Measurements from ENCODE around the gene TMC3. TPM values are rescaled to one million over a fixed set of nuclear protein-coding genes. Genes with fewer than 3 reads are reported as not detected.

The TMC3 gene
- total and polyA plus RNA-seq, 9 of the 15 experiments (the other 6 are each of a cell fraction or from before 2014, with no cell fraction given): 0.01 to 0.14 TPM; not detected in 7

DNA sequence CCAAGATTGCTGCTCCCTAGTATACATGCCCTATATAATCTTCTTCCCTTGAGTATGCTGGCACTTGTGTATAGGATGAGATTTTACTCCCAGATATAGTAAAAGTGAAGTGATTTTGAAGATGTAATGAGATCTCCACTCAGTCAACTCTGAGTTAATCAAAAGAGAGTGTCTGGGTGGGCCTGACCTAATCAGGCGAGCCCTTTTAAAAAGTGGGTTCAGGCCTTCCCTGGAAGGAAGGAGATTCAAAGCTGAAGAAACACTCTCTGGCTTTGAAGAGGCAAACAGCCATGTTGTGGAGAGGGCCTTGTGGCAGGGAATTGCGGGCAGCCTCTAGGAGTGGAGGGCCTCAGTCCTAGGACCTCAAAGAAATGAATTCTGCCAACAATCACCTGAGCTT, 44.6 kb downstream of the TMC3 start:
- ChIA-PET POLR2A (interaction anchor here (0.6 kb wide), 1 partner anchor 626 kb away, joined by 3 read pairs; no protein-coding TSS in a partner anchor), CTCF (ENCODE audit: low intra/inter-chr PET ratio) (no interaction called here)
- ATAC-seq (no peak), DNase-seq (ENCODE audit: extremely low read depth in 1 of 4, low spot score in 3 of 4) (no peak), FAIRE-seq (no peak)
- H4K20me1 ChIP-seq (replicated peaks; ENCODE audit: control insufficient read depth, insufficient read depth, low read length): no peaks in the 10 kb centered on the region
- H3K27me3 ChIP-seq (ENCODE audit: control insufficient read depth in 2 of 2, insufficient read depth in 2 of 2, low read length in 2 of 2): no peaks in the 10 kb centered on the region
- H3K4me1 ChIP-seq (replicated peaks in 1 of 2; ENCODE audit: control insufficient read depth in 2 of 2, insufficient read depth in 2 of 2, low read length in 2 of 2): peaks cover 8 to 11% of the 10 kb centered on the region in 2 experiments; a peak in 4 of 5 replicates
- H3K4me2 ChIP-seq (ENCODE audit: insufficient read depth, low read length): no peak overlapping the region
- intact Hi-C loops (cut with micrococcal nuclease) (loop anchor here (5.0 to 10.0 kb wide), 2 partner anchors 222 to 345 kb away; partner anchors contain the start of gene MESD), in situ Hi-C loops (cut with MboI) (no loop called here)
- no peak overlapping the region for H3K9ac ChIP-seq (ENCODE audit: insufficient read depth in 1 of 2, low read depth in 2 of 2, low read length in 2 of 2)
- H3K9me1 ChIP-seq (ENCODE audit: control insufficient read depth, insufficient read depth, low read length): no peaks in the 10 kb centered on the region
- 54% methylated on average over 2 of the region's 2 CpGs for WGBS (ENCODE audit: insufficient coverage, low coverage, missing lambda C conversion rate)
- H3K36me3 ChIP-seq (ENCODE audit: control insufficient read depth, insufficient read depth, low read length): no peaks in the 10 kb centered on the region
- no TSS peak for BruUV-seq (replicated peaks)
- no peak overlapping the region for H3K27ac ChIP-seq (ENCODE audit: extremely low read depth, low read depth, low read length)
- H2AFZ ChIP-seq (ENCODE audit: low read depth, low read length): no peak overlapping the region
- TF ChIP-seq ZBED1 (IDR thresholded peaks at IDR 0.05): no peak
- TF ChIP-seq DIDO1 (tag; IDR thresholded peaks at IDR 0.05; ENCODE audit: low read depth): no peak
- TF ChIP-seq ZNF134 (CRISPR knock-in tag; conservative IDR thresholded peaks at IDR 0.05): peak; percentile 99
- no peak overlapping the region for H3K4me3 ChIP-seq
- no peaks in the 10 kb centered on the region for H3K9me3 ChIP-seq (replicated peaks; ENCODE audit: control insufficient read depth, insufficient read depth, low read depth, low read length)
- H3K79me2 ChIP-seq (ENCODE audit: control insufficient read depth, insufficient read depth, low read length): no peaks in the 10 kb centered on the region

- FAIRE-seq: no peak
- no peaks in the 10 kb centered on the region for H3K36me3 ChIP-seq (ENCODE audit: control insufficient read depth, insufficient read depth, low read length)
- ATAC-seq: no peak
- H2AFZ ChIP-seq (ENCODE audit: low read depth, low read length): no peak overlapping the region
- ChIA-PET POLR2A (interaction anchor here (1.1 to 2.6 kb wide), 2 partner anchors 9 to 11 kb away, joined by 5 to 9 read pairs; no protein-coding TSS in a partner anchor), CTCF (ENCODE audit: low intra/inter-chr PET ratio) (no interaction called here)
- no peaks in the 10 kb centered on the region for H3K27me3 ChIP-seq (ENCODE audit: control insufficient read depth in 2 of 2, insufficient read depth in 2 of 2, low read length in 2 of 2)
- no peaks in the 10 kb centered on the region for H3K79me2 ChIP-seq (ENCODE audit: control insufficient read depth, insufficient read depth, low read length)
- no peak overlapping the region for H3K4me3 ChIP-seq
- H3K27ac ChIP-seq (ENCODE audit: extremely low read depth, low read depth, low read length): no peak overlapping the region
- H3K9me1 ChIP-seq (ENCODE audit: control insufficient read depth, insufficient read depth, low read length): no peaks in the 10 kb centered on the region
- in situ Hi-C loops (cut with MboI): no loop called here
- no TSS peak for BruUV-seq (replicated peaks)
- H3K9me3 ChIP-seq (replicated peaks; ENCODE audit: control insufficient read depth, insufficient read depth, low read depth, low read length): no peaks in the 10 kb centered on the region
- intact Hi-C loops (cut with micrococcal nuclease): loop anchor here (5.0 to 10.0 kb wide), 2 partner anchors 220 to 343 kb away; partner anchors contain the start of gene MESD
- H4K20me1 ChIP-seq (replicated peaks; ENCODE audit: control insufficient read depth, insufficient read depth, low read length): no peaks in the 10 kb centered on the region
- no peak overlapping the region for H3K4me2 ChIP-seq (ENCODE audit: insufficient read depth, low read length)
- H3K4me1 ChIP-seq (replicated peaks in 1 of 2; ENCODE audit: control insufficient read depth in 2 of 2, insufficient read depth in 2 of 2, low read length in 2 of 2): peaks cover 14 to 16% of the 10 kb centered on the region in 2 experiments; a peak in 4 of 5 replicates
- DNase-seq (ENCODE audit: extremely low read depth in 1 of 4, low spot score in 3 of 4): no peak
- no peak overlapping the region for H3K9ac ChIP-seq (ENCODE audit: insufficient read depth in 1 of 2, low read depth in 2 of 2, low read length in 2 of 2)
- WGBS (ENCODE audit: insufficient coverage, low coverage, missing lambda C conversion rate): 19% methylated on average over 3 of the region's 3 CpGs
- TF ChIP-seq IRF9 (tag; IDR thresholded peaks at IDR 0.05): no peak
- TF ChIP-seq IRF2 (CRISPR knock-in tag; IDR thresholded peaks at IDR 0.05): no peak
- no peak for TF ChIP-seq EP400 (IDR thresholded peaks at IDR 0.05)
- no peak for TF ChIP-seq JUN (IDR thresholded peaks at IDR 0.05; ENCODE audit: borderline replicate concordance, low read depth, low read length)
- TF ChIP-seq JUN (CRISPR knock-in tag; IDR thresholded peaks at IDR 0.05; ENCODE audit: borderline replicate concordance): no peak
- TF ChIP-seq, protein P1, sequence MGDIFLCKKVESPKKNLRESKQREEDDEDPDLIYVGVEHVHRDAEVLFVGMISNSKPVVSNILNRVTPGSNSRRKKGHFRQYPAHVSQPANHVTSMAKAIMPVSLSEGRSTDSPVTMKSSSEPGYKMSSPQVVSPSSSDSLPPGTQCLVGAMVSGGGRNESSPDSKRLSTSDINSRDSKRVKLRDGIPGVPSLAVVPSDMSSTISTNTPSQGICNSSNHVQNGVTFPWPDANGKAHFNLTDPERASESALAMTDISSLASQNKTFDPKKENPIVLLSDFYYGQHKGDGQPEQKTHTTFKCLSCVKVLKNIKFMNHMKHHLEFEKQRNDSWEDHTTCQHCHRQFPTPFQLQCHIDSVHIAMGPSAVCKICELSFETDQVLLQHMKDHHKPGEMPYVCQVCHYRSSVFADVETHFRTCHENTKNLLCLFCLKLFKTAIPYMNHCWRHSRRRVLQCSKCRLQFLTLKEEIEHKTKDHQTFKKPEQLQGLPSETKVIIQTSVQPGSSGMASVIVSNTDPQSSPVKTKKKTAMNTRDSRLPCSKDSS (IDR thresholded peaks at IDR 0.05; ENCODE audit: low read depth, partially characterized antibody): no peak
- no peak for TF ChIP-seq CBFB (CRISPR knock-in tag; IDR thresholded peaks at IDR 0.05)
- no peak for TF ChIP-seq NFXL1 (CRISPR knock-in tag; IDR thresholded peaks at IDR 0.05)
- TF ChIP-seq HMG20A (CRISPR knock-in tag; conservative IDR thresholded peaks at IDR 0.05): no peak
These were observed 46.5 kb downstream of the TMC3 start for GRCh38 chr15:81327516-81327915.
